Prostate gland (tissue), 2 donors: Measurements from ENCODE around the gene MMD2. TPM values are rescaled to one million over a fixed set of nuclear protein-coding genes. Genes with fewer than 3 reads are reported as not detected.

ENCODE experiments used
- DNase-seq: peaks from one replicate; pipeline ENCODE4 v3.0.0-alpha.2; 2019; ENCODE audit warnings: low spot score
- H3K27ac ChIP-seq, 2 donors: fragments of 200-600 bp; sonication (generic); 2 replicates each; pipeline ENCODE4 v1.5.1; 2017 to 2019
- H3K27me3 ChIP-seq: fragments of 200-600 bp; sonication (generic); replicated peaks from 2 replicates; pipeline ENCODE4 v1.5.1; 2019; ENCODE audit not compliant: insufficient read depth
- H3K36me3 ChIP-seq, 2 donors: fragments of 200-600 bp; sonication (generic); 1 replicate in 1 of 2; 2 replicates in 1 of 2; pipeline versions ENCODE4 v1.5.1 to v1.8.1; 2017 to 2019
- H3K4me1 ChIP-seq: fragments of 200-600 bp; sonication (generic); replicated peaks from 2 replicates; pipeline ENCODE4 v1.5.1; 2019
- H3K4me3 ChIP-seq, 2 donors: fragments of 200-600 bp; sonication (generic); 2 replicates each; pipeline ENCODE4 v1.5.1; 2017 to 2019
- H3K9me3 ChIP-seq: fragments of 200-600 bp; sonication (generic); 2 replicates; pipeline ENCODE4 v1.5.1; 2017
- CTCF ChIP-seq, 4 experiments: fragments of 200-600 bp in 2 of 4; fragments of 450-650 bp in 2 of 4; sonication (generic) in 2 of 4; IDR thresholded peaks; 1 replicate in 3 of 4; 2 replicates in 1 of 4; pipeline ENCODE4 v1.5.1; 2016 to 2019; ENCODE audit warnings: antibody characterized with exemption in 4 of 4, mild to moderate bottlenecking in 2 of 4, moderate library complexity in 2 of 4
- POLR2A ChIP-seq: fragments of 450-650 bp; IDR thresholded peaks from one replicate; pipeline ENCODE4 v1.6.1; 2016; ENCODE audit warnings: antibody characterized with exemption, mild to moderate bottlenecking
- POLR2AphosphoS5 ChIP-seq: sonication (generic); formaldehyde crosslinking; IDR thresholded peaks from one replicate; pipeline ENCODE4 v1.6.1; 2017; ENCODE audit warnings: antibody characterized with exemption
- WGBS: methylation state at CpG from one replicate; pipeline ENCODE4 v1.1.5; 2018; 5-methylcytosine and 5-hydroxymethylcytosine counted together
- intact Hi-C: fragments of 100-400 bp; cut with DNase I; formaldehyde crosslinking; loops from one replicate; pipeline ENCODE4 v1.14.2; 2022
- total RNA-seq, 2 donors: library from RNA; depleted of rRNA; stranded (reverse); fragments of >200 nt; gene quantifications; one replicate each; pipeline ENCODE4 v1.1.0, GENCODE V29; 2016

MMD2 gene
- total RNA-seq, 2 donors from 2014 or later: 14.7 TPM; not detected in 1

GRCh38 chr7:4878336-4879335, 80.4 kb downstream of the MMD2 start:
- H3K27me3 ChIP-seq: no peaks in the 10 kb centered on the region
- H3K9me3 ChIP-seq: no peaks in the 10 kb centered on the region
- H3K27ac ChIP-seq: no peak overlapping the region
- H3K4me3 ChIP-seq: no peak overlapping the region
- no peak for DNase-seq
- no peak for TF ChIP-seq POLR2AphosphoS5
- TF ChIP-seq POLR2A: no peak
- TF ChIP-seq CTCF (IDR thresholded peaks at IDR 0.05): no peak
- intact Hi-C loops: no loop called here
- WGBS: 60% methylated on average over 42 of the region's 45 CpGs
- H3K4me1 ChIP-seq: no peaks in the 10 kb centered on the region
- H3K36me3 ChIP-seq: no peaks in the 10 kb centered on the region

- 99% methylated on average over 18 of the region's 18 CpGs for WGBS
- Histone ChIP-seq H3K27ac (no peak overlapping the region), H3K4me1 (no peaks in the 10 kb centered on the region), H3K9me3 (no peaks in the 10 kb centered on the region), H3K27me3 (no peaks in the 10 kb centered on the region), H3K4me3 (no peak overlapping the region), H3K36me3 (no peaks in the 10 kb centered on the region)
- TF ChIP-seq CTCF (IDR thresholded peaks at IDR 0.05) (no peak), POLR2AphosphoS5 (no peak), POLR2A (no peak)
- DNase-seq: no peak
- intact Hi-C loops: no loop called here
Measured at GRCh38 chr7:4876586-4876985, 82.4 kb downstream of the MMD2 start.

DNA sequence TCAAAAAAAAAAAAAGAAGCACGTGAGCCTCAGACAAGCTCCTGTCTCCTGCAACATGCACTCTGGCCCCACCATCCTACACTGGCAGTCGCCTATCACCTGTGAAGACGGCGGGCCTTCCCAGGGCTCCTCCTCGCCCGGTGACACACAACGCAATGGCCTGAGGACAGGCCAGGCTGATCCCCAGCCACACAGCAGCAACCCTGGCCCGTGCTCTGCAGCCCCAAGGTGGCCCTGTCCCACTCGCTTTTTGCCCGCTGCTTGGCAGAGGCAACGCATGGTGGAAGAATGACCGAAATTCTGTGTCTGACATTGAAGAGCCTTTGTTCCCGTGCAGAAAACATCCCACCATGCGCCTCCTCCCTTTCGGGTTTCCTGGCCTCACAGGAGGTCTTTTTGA, 83.6 kb downstream of the MMD2 start:
- no peak overlapping the region for H3K27ac ChIP-seq
- DNase-seq: no peak
- intact Hi-C loops: no loop called here
- no peaks in the 10 kb centered on the region for H3K27me3 ChIP-seq
- H3K4me1 ChIP-seq: no peaks in the 10 kb centered on the region
- H3K4me3 ChIP-seq: no peak overlapping the region
- WGBS: 93% methylated on average over 15 of the region's 15 CpGs
- no peaks in the 10 kb centered on the region for H3K36me3 ChIP-seq
- H3K9me3 ChIP-seq: no peaks in the 10 kb centered on the region
- TF ChIP-seq POLR2AphosphoS5 (no peak), POLR2A (no peak), CTCF (IDR thresholded peaks at IDR 0.05) (no peak)

DNA sequence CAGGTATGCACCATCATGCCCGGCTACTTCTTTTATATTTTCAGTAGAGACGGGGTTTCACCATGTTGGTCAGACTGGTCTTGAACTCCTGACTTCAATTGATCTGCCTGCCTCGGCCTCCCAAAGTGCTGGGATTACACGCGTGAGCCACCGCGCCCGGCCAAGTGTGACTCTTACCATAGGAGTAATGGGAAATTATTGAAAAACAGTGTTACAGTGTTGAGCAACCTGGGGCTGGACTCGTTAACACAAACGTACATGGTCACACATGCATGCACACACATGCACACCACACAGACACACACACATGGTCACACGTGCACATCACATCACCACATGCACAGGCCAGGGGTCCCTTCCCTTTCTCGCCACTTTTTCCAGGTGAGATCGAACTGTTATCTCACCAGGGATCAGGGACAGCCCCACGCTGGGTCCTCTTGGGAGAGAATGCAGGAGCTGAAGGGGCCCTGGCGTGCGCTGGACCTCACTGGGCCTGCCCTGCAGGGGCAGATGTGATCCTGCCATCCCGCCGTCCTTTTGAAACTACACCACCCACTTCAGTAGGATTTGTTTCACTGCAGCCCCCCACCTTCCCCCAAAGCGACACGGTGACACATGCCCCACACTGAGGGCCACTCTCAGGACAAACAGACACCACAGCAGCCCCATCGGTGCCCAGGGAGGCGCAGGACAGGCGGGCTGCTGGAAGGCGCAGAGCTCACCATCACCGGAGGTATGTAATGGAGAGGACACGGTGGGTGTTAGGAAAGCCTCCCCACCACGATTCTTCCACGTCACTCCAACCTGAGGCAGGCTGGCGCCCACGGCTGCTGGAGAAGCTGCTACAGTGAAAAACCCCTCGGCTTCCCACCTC, 85.7 kb downstream of the MMD2 start:
- no peaks in the 10 kb centered on the region for H3K4me1 ChIP-seq
- 89% methylated on average over 30 of the region's 31 CpGs for WGBS

More for the DNA sequence above, 85.7 kb downstream of the MMD2 start:
- H3K27ac ChIP-seq: no peak overlapping the region
- H3K4me3 ChIP-seq: no peak overlapping the region
- intact Hi-C loops: no loop called here
- no peaks in the 10 kb centered on the region for H3K36me3 ChIP-seq
- H3K27me3 ChIP-seq: no peaks in the 10 kb centered on the region
- H3K9me3 ChIP-seq: no peaks in the 10 kb centered on the region
- no peak for DNase-seq
- TF ChIP-seq POLR2A (no peak), CTCF (IDR thresholded peaks at IDR 0.05) (no peak), POLR2AphosphoS5 (no peak)
